Spleen (tissue), 7 donors: ENCODE measurements around the gene CNTROB.

Experiments
- POLR2A ChIP-seq, 3 donors: fragments of 450-650 bp; IDR thresholded peaks; one replicate each; pipeline ENCODE4 v1.5.1; 2017; ENCODE audit warnings: antibody characterized with exemption in 3 of 3, mild to moderate bottlenecking in 1 of 3
- POLR2AphosphoS5 ChIP-seq, 3 donors: sonication (generic); formaldehyde crosslinking; IDR thresholded peaks; one replicate each; pipeline ENCODE4 v1.5.1; 2017; ENCODE audit warnings: antibody characterized with exemption in 3 of 3
- TF ChIP-seq, protein P1 (sequence below), 11 experiments: fragments of 200-600 bp in 7 of 11; fragments of 450-650 bp in 4 of 11; sonication (generic) in 4 of 11; IDR thresholded peaks in 8 of 11; conservative IDR thresholded peaks in 3 of 11; 1 replicate in 7 of 11; 2 replicates in 4 of 11; pipeline versions ENCODE4 v1.4.0 to v1.8.0; 2016 to 2021; ENCODE audit warnings: antibody characterized with exemption in 11 of 11, inconsistent platforms in 4 of 11, mild to moderate bottlenecking in 1 of 11
- donor health status: DM: no; HTN: no; CAD: no; lungs with moderate emphysema.
- donor health status: DM: no; HTN: no; CAD: no.
- donor health status: DM: no; HTN: no; CAD: no.

GRCh38 chr17:7922845-7923628 is 9.0 kb upstream of the CNTROB start:
- TF ChIP-seq POLR2A (IDR thresholded peaks at IDR 0.05): peak in 2 of 3 donors; percentile 19 to 73
- TF ChIP-seq, protein P1, sequence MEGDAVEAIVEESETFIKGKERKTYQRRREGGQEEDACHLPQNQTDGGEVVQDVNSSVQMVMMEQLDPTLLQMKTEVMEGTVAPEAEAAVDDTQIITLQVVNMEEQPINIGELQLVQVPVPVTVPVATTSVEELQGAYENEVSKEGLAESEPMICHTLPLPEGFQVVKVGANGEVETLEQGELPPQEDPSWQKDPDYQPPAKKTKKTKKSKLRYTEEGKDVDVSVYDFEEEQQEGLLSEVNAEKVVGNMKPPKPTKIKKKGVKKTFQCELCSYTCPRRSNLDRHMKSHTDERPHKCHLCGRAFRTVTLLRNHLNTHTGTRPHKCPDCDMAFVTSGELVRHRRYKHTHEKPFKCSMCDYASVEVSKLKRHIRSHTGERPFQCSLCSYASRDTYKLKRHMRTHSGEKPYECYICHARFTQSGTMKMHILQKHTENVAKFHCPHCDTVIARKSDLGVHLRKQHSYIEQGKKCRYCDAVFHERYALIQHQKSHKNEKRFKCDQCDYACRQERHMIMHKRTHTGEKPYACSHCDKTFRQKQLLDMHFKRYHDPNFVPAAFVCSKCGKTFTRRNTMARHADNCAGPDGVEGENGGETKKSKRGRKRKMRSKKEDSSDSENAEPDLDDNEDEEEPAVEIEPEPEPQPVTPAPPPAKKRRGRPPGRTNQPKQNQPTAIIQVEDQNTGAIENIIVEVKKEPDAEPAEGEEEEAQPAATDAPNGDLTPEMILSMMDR (IDR thresholded peaks at IDR 0.05 in 8 of 11, conservative IDR thresholded peaks at IDR 0.05 in 3 of 11): peak in 3 of 11 experiments; percentile 4 to 17 (median 10)
- peak; percentile 89 to 91 (median 90) for TF ChIP-seq POLR2AphosphoS5 (IDR thresholded peaks at IDR 0.05)
